Mucosa of descending colon (tissue), 3 donors: Measurements from ENCODE around the gene HOXD9. TPM values are rescaled to one million over a fixed set of nuclear protein-coding genes. Genes with fewer than 3 reads are reported as not detected.

Experiments
- ATAC-seq: fragments of 200-7000 bp; cut with Tn5 transposase; one replicate; pipeline ENCODE4 v1.9.1; 2020; ENCODE audit warnings: mild to moderate bottlenecking, moderate library complexity
- DNase-seq, 3 donors: peaks; one replicate each; pipeline ENCODE4 v3.0.0-alpha.2; 2020
- H3K36me3 ChIP-seq: fragments of 200-600 bp; one replicate; pipeline ENCODE4 v1.8.0; 2021; ENCODE audit warnings: low read depth, mild to moderate bottlenecking
- H3K4me1 ChIP-seq: fragments of 200-600 bp; one replicate; pipeline ENCODE4 v1.8.0; 2021; ENCODE audit warnings: low read depth, mild to moderate bottlenecking
- H3K4me3 ChIP-seq: fragments of 200-600 bp; one replicate; pipeline ENCODE4 v1.8.0; 2021; ENCODE audit warnings: mild to moderate bottlenecking
- H3K9me3 ChIP-seq: fragments of 200-600 bp; one replicate; pipeline ENCODE4 v1.8.0; 2021; ENCODE audit warnings: mild to moderate bottlenecking
- CTCF ChIP-seq: fragments of 200-600 bp; IDR thresholded peaks from one replicate; pipeline ENCODE4 v1.8.0; 2022; ENCODE audit warnings: antibody characterized with exemption, mild to moderate bottlenecking
- intact Hi-C, 2 donors: fragments of 100-400 bp; cut with DNase I in 1 of 2; cut with micrococcal nuclease in 1 of 2; formaldehyde crosslinking; loops; one replicate each; pipeline versions ENCODE4 v1.11.0 to v1.11.1; 2022; cut with DNase I, micrococcal nuclease
- total RNA-seq, 3 donors: library from RNA; stranded (reverse); fragmentation: NEBNext Ultra II Directional in 2 of 3; extraction: Animal tissue kit (Norgen Biotek cat#: 25700) in 2 of 3; gene quantifications; one replicate each; pipeline versions ENCODE4 v1.2.1 to v1.2.4, GENCODE V29; 2021 to 2023
- donor health status: DM: no; HTN: no; CAD: no; lungs with moderate emphysema.
- donor health status: DM: no; HTN: no; CAD: no.
- donor health status: DM: no; HTN: yes; CAD: no.

The HOXD9 gene
- total RNA-seq, 3 donors from 2014 or later: 2.1 to 5.6 (median 2.2) TPM

- H3K4me1 ChIP-seq: peaks cover 17% of the 10 kb centered on the region
Measured at GRCh38 chr2:176099159-176099727, 23.3 kb upstream of the HOXD9 start.

GRCh38 chr2:176099728-176100546, 22.6 kb upstream of the HOXD9 start, which contains the start of gene HOXD12:
TSS of gene HOXD12 (plus strand) at chr2:176099795. CDS start at chr2:176099802, 7 bp downstream.
- H3K4me1 ChIP-seq: peaks cover 22% of the 10 kb centered on the region
- TF ChIP-seq CTCF: no peak
- H3K36me3 ChIP-seq: no peaks in the 10 kb centered on the region
- no peak within 1 kb of the TSS for H3K4me3 ChIP-seq
- ATAC-seq: no peak
- peak in 1 of 3 donors; percentile 23 for DNase-seq
- H3K9me3 ChIP-seq: no peaks in the 10 kb centered on the region
- intact Hi-C loops: loop anchor here in 1 of 2 donors (5.0 kb wide), 1 partner anchor 408 kb away; no protein-coding TSS in a partner anchor

More at GRCh38 chr2:176099159-176099727, 23.3 kb upstream of the HOXD9 start:
- no peaks in the 10 kb centered on the region for H3K36me3 ChIP-seq
- intact Hi-C loops: loop anchor here in 1 of 2 donors (5.0 kb wide), 1 partner anchor 407 kb away; no protein-coding TSS in a partner anchor
- H3K4me3 ChIP-seq: no peak overlapping the region
- TF ChIP-seq CTCF: no peak
- DNase-seq: no peak
- H3K9me3 ChIP-seq: no peaks in the 10 kb centered on the region
- no peak for ATAC-seq

GRCh38 chr2:176100547-176101140, 21.9 kb upstream of the HOXD9 start:
- Histone ChIP-seq H3K4me3 (no peak overlapping the region), H3K4me1 (peaks cover 22% of the 10 kb centered on the region), H3K9me3 (no peaks in the 10 kb centered on the region), H3K36me3 (no peaks in the 10 kb centered on the region)
- DNase-seq (peak in 1 of 3 donors; percentile 10), ATAC-seq (no peak)
- intact Hi-C loops: no loop called here
- no peak for TF ChIP-seq CTCF

- no peak for ATAC-seq
- no peak for TF ChIP-seq CTCF
Measured at GRCh38 chr2:176101216-176101830, 21.2 kb upstream of the HOXD9 start.

GRCh38 chr2:176101842-176102241, 20.7 kb upstream of the HOXD9 start:
- H3K36me3 ChIP-seq: no peaks in the 10 kb centered on the region
- H3K4me3 ChIP-seq: no peak overlapping the region
- no peak for ATAC-seq
- no peaks in the 10 kb centered on the region for H3K9me3 ChIP-seq
- peaks cover 22% of the 10 kb centered on the region for H3K4me1 ChIP-seq
- DNase-seq: no peak
- intact Hi-C loops: no loop called here
- no peak for TF ChIP-seq CTCF

More at GRCh38 chr2:176101216-176101830, 21.2 kb upstream of the HOXD9 start:
- intact Hi-C loops: no loop called here
- no peak for DNase-seq
- no peaks in the 10 kb centered on the region for H3K9me3 ChIP-seq
- H3K4me1 ChIP-seq: peaks cover 22% of the 10 kb centered on the region
- H3K36me3 ChIP-seq: no peaks in the 10 kb centered on the region
- no peak overlapping the region for H3K4me3 ChIP-seq
